Tibial artery (tissue), 4 donors: Measurements from ENCODE around the gene INTU.

Experiments
- DNase-seq, 2 donors: peaks; one replicate each; pipeline ENCODE4 v3.0.0-alpha.2; 2019
- H3K27ac ChIP-seq, 2 donors: fragments of 200-600 bp; sonication (generic) in 1 of 2; 1 replicate in 1 of 2; 2 replicates in 1 of 2; pipeline ENCODE4 v1.5.1; 2018 to 2019; ENCODE audit warnings: mild to moderate bottlenecking in 1 of 2
- H3K27me3 ChIP-seq, 2 donors: fragments of 200-600 bp; sonication (generic) in 1 of 2; one replicate each; pipeline versions ENCODE4 v1.5.1 to v1.6.0; 2016 to 2019
- H3K36me3 ChIP-seq, 3 donors: fragments of 200-600 bp; sonication (generic) in 2 of 3; one replicate each; pipeline ENCODE4 v1.5.1; 2016 to 2019; ENCODE audit warnings: mild to moderate bottlenecking in 2 of 3
- H3K4me1 ChIP-seq, 4 donors: fragments of 200-600 bp; sonication (generic) in 2 of 4; 1 replicate in 3 of 4; 2 replicates in 1 of 4; pipeline ENCODE4 v1.5.1; 2016 to 2019
- H3K4me3 ChIP-seq, 2 donors: fragments of 200-600 bp; sonication (generic) in 1 of 2; 1 replicate in 1 of 2; 2 replicates in 1 of 2; pipeline ENCODE4 v1.5.1; 2018 to 2019; ENCODE audit warnings: mild to moderate bottlenecking in 2 of 2
- H3K9me3 ChIP-seq, 3 donors: fragments of 200-600 bp; sonication (generic) in 1 of 3; one replicate each; pipeline ENCODE4 v1.5.1; 2016 to 2019
- CTCF ChIP-seq, 2 experiments: fragments of 200-600 bp in 1 of 2; fragments of 450-650 bp in 1 of 2; IDR thresholded peaks; one replicate each; pipeline ENCODE4 v1.5.1; 2017 to 2019; ENCODE audit warnings: antibody characterized with exemption in 2 of 2, mild to moderate bottlenecking in 1 of 2, moderate library complexity in 1 of 2
- intact Hi-C: fragments of 100-400 bp; cut with DNase I; formaldehyde crosslinking; loops from one replicate; pipeline ENCODE4 v1.15.0; 2023; ENCODE audit warnings: low total_unique reads

Gene INTU

GRCh38 chr4:127687580-127687979 is 54.8 kb downstream of the INTU start:
- no peak overlapping the region for H3K4me3 ChIP-seq
- no peak overlapping the region for H3K27ac ChIP-seq
- intact Hi-C loops = no loop called here
- no peaks in the 10 kb centered on the region for H3K4me1 ChIP-seq
- H3K27me3 ChIP-seq = no peaks in the 10 kb centered on the region
- no peak for TF ChIP-seq CTCF (IDR thresholded peaks at IDR 0.05)
- H3K9me3 ChIP-seq = no peaks in the 10 kb centered on the region
- peaks cover 23 to 29% (median 27%) of the 10 kb centered on the region in 3 donors for H3K36me3 ChIP-seq
- DNase-seq = no peak

GRCh38 chr4:127698789-127699200 is 66.0 kb downstream of the INTU start:
- Histone ChIP-seq H3K36me3 (peaks cover 10 to 31% (median 11%) of the 10 kb centered on the region in 3 donors), H3K4me1 (no peaks in the 10 kb centered on the region), H3K27me3 (no peaks in the 10 kb centered on the region), H3K27ac (no peak overlapping the region), H3K4me3 (no peak overlapping the region), H3K9me3 (peaks cover 0 to 13% (median 0%) of the 10 kb centered on the region in 3 donors)
- TF ChIP-seq CTCF (IDR thresholded peaks at IDR 0.05) = no peak
- intact Hi-C loops = no loop called here
- no peak for DNase-seq

GRCh38 chr4:127708985-127709384 is 76.2 kb downstream of the INTU start:
- TF ChIP-seq CTCF (IDR thresholded peaks at IDR 0.05) = no peak
- Histone ChIP-seq H3K9me3 (no peaks in the 10 kb centered on the region), H3K4me3 (no peak overlapping the region), H3K27me3 (no peaks in the 10 kb centered on the region), H3K36me3 (peaks cover 12 to 47% (median 27%) of the 10 kb centered on the region in 3 donors), H3K4me1 (no peaks in the 10 kb centered on the region), H3K27ac (no peak overlapping the region)
- DNase-seq = no peak
- intact Hi-C loops = no loop called here

- no peak overlapping the region for H3K27ac ChIP-seq
- H3K4me1 ChIP-seq = no peaks in the 10 kb centered on the region
- H3K4me3 ChIP-seq = no peak overlapping the region
- intact Hi-C loops = no loop called here
- H3K9me3 ChIP-seq = no peaks in the 10 kb centered on the region
- DNase-seq = no peak
- TF ChIP-seq CTCF (IDR thresholded peaks at IDR 0.05) = no peak
- H3K27me3 ChIP-seq = no peaks in the 10 kb centered on the region
- peaks cover 12 to 43% (median 24%) of the 10 kb centered on the region in 3 donors for H3K36me3 ChIP-seq
Measured at GRCh38 chr4:127709456-127709855, 76.7 kb downstream of the INTU start.

GRCh38 chr4:127730142-127730913 is 97.6 kb downstream of the INTU start, which contains the start of gene SLC25A31:
Gene SLC25A31, plus strand, starts transcription at chr4:127730400. Its CDS starts 146 bp downstream, at chr4:127730546.
- TF ChIP-seq CTCF (IDR thresholded peaks at IDR 0.05) = no peak
- no peak within 1 kb of the TSS for H3K4me3 ChIP-seq
- no peaks in the 10 kb centered on the region for H3K9me3 ChIP-seq
- no peak within 1 kb of the TSS for H3K27ac ChIP-seq
- H3K4me1 ChIP-seq = no peaks in the 10 kb centered on the region
- intact Hi-C loops = loop anchor here (5.0 kb wide), 1 partner anchor 123 kb away; no protein-coding TSS in a partner anchor
- no peak for DNase-seq
- no peaks in the 10 kb centered on the region for H3K36me3 ChIP-seq
- no peaks in the 10 kb centered on the region for H3K27me3 ChIP-seq
